Vagina (tissue), 2 donors: Measurements from ENCODE around the gene TM9SF4.

ENCODE experiments used
- POLR2AphosphoS5 ChIP-seq, 2 donors: sonication (generic); formaldehyde crosslinking; IDR thresholded peaks; one replicate each; pipeline ENCODE4 v1.9.0; 2017; ENCODE audit warnings: antibody characterized with exemption in 2 of 2, mild to moderate bottlenecking in 2 of 2, low read depth in 1 of 2; ENCODE audit not compliant: insufficient read depth in 1 of 2
- TF ChIP-seq, protein P1 (sequence below), 3 experiments: fragments of 450-650 bp in 2 of 3; fragments of 200-600 bp in 1 of 3; sonication (generic) in 1 of 3; IDR thresholded peaks; one replicate each; pipeline ENCODE4 v1.5.1; 2017 to 2019; ENCODE audit warnings: antibody characterized with exemption in 3 of 3, mild to moderate bottlenecking in 2 of 3, moderate library complexity in 2 of 3

DNA sequence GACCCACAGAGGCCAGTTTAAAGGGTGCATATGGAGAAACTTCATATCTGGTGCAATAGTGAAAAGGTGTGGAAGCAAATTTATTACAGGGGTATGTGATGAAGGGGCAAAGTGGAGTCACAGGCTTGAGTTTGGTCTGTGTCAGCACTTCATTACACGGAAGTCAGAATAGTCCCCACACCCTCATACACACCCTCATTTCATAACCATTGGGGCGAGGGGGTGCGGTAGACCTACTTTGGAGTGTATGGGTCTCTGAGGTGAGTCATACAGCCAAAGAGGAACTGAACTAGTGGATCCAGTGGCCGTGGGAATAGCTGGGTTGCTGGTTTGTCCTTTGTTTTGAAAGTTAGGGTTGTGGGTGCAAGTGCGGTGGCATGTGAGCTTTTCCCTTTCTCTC lies 3.3 kb downstream of the TM9SF4 start:
- TF ChIP-seq, protein P1, sequence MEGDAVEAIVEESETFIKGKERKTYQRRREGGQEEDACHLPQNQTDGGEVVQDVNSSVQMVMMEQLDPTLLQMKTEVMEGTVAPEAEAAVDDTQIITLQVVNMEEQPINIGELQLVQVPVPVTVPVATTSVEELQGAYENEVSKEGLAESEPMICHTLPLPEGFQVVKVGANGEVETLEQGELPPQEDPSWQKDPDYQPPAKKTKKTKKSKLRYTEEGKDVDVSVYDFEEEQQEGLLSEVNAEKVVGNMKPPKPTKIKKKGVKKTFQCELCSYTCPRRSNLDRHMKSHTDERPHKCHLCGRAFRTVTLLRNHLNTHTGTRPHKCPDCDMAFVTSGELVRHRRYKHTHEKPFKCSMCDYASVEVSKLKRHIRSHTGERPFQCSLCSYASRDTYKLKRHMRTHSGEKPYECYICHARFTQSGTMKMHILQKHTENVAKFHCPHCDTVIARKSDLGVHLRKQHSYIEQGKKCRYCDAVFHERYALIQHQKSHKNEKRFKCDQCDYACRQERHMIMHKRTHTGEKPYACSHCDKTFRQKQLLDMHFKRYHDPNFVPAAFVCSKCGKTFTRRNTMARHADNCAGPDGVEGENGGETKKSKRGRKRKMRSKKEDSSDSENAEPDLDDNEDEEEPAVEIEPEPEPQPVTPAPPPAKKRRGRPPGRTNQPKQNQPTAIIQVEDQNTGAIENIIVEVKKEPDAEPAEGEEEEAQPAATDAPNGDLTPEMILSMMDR (IDR thresholded peaks at IDR 0.05): no peak
- no peak for TF ChIP-seq POLR2AphosphoS5 (IDR thresholded peaks at IDR 0.05; ENCODE audit: insufficient read depth in 1 of 2, low read depth in 1 of 2)
